IMR-90 (cell line): ENCODE results near the gene SDHAF4.

ENCODE experiments used
- CEBPB ChIP-seq: IDR thresholded peaks from 2 replicates; pipeline ENCODE4 v1.6.1; 2012; ENCODE audit warnings: low read depth, low read length, improper control_type of control experiment
- CTCF ChIP-seq: conservative IDR thresholded peaks from 2 replicates; pipeline ENCODE4 v1.5.1; 2012; ENCODE audit warnings: mild to moderate bottlenecking, low read depth, low read length, improper control_type of control experiment
- ELK1 ChIP-seq: fragments of 150-350 bp; IDR thresholded peaks from 2 replicates; pipeline ENCODE4 v1.6.1; 2016; ENCODE audit warnings: low read depth, mild to moderate bottlenecking, low read length, moderate library complexity, borderline replicate concordance
- POLR2A ChIP-seq: IDR thresholded peaks from 2 replicates; pipeline ENCODE4 v1.6.1; 2012; ENCODE audit warnings: mild to moderate bottlenecking, low read depth, low read length
- RAD21 ChIP-seq: IDR thresholded peaks from 2 replicates; pipeline ENCODE4 v1.6.1; 2012; ENCODE audit warnings: low read length, improper control_type of control experiment
- RFX5 ChIP-seq: IDR thresholded peaks from 2 replicates; pipeline ENCODE4 v1.8.0; 2012; ENCODE audit warnings: low read depth, mild to moderate bottlenecking, low read length, moderate library complexity
- SMC3 ChIP-seq: fragments of 150-350 bp; IDR thresholded peaks from 2 replicates; pipeline ENCODE4 v1.6.1; 2016; ENCODE audit warnings: low read depth, mild to moderate bottlenecking, antibody characterized with exemption, low read length, moderate library complexity
- USF2 ChIP-seq: fragments of 150-350 bp; IDR thresholded peaks from 2 replicates; pipeline ENCODE4 v1.6.1; 2017; ENCODE audit warnings: mild to moderate bottlenecking, antibody characterized with exemption, low read length, low read depth

- no peak for TF ChIP-seq CEBPB
- no peak for TF ChIP-seq CTCF
- TF ChIP-seq SMC3: no peak
- TF ChIP-seq USF2: no peak
- no peak for TF ChIP-seq RAD21
- no peak; the same call in 1 of the 2 replicates for TF ChIP-seq POLR2A
- no peak for TF ChIP-seq ELK1
- no peak for TF ChIP-seq RFX5
Measured at GRCh38 chr6:70566751-70567382, at the start of gene SDHAF4.
